ENCODE measurements around the gene SCAPER. TPM values are rescaled to one million over a fixed set of nuclear protein-coding genes. Genes with fewer than 3 reads are reported as not detected.

Gene SCAPER
- total RNA-seq, 1 donor, result 9.1 TPM

- DNase-seq (ENCODE audit: low read depth), result no peak
- no peak for TF ChIP-seq CTCF (IDR thresholded peaks at IDR 0.05; ENCODE audit: insufficient read depth, low read depth, low read length)
Observed at GRCh38 chr15:76667943-76668715, 237.0 kb downstream of the SCAPER start.

GRCh38 chr15:76664895-76665294, 240.2 kb downstream of the SCAPER start:
- no peak for DNase-seq (ENCODE audit: low read depth)
- TF ChIP-seq CTCF (IDR thresholded peaks at IDR 0.05; ENCODE audit: insufficient read depth, low read depth, low read length), result no peak
- H3K4me3 ChIP-seq (ENCODE audit: low read depth, low read length), result no peak overlapping the region

More at GRCh38 chr15:76667943-76668715, 237.0 kb downstream of the SCAPER start:
- H3K4me3 ChIP-seq (ENCODE audit: low read depth, low read length), result no peak overlapping the region

- no peak for TF ChIP-seq CTCF (IDR thresholded peaks at IDR 0.05; ENCODE audit: insufficient read depth, low read depth, low read length)
- no peak for DNase-seq (ENCODE audit: low read depth)
- H3K4me3 ChIP-seq (ENCODE audit: low read depth, low read length), result no peak overlapping the region
Observed at GRCh38 chr15:76664411-76664810, 240.7 kb downstream of the SCAPER start.

- TF ChIP-seq CTCF (IDR thresholded peaks at IDR 0.05; ENCODE audit: insufficient read depth, low read depth, low read length), result no peak
- no peak overlapping the region for H3K4me3 ChIP-seq (ENCODE audit: low read depth, low read length)
- DNase-seq (ENCODE audit: low read depth), result no peak
Observed at GRCh38 chr15:76663529-76663928, 241.6 kb downstream of the SCAPER start.

- H3K4me3 ChIP-seq (ENCODE audit: low read depth, low read length), result no peak overlapping the region
- no peak for DNase-seq (ENCODE audit: low read depth)
- TF ChIP-seq CTCF (IDR thresholded peaks at IDR 0.05; ENCODE audit: insufficient read depth, low read depth, low read length), result no peak
Observed at GRCh38 chr15:76648732-76649444, 256.3 kb downstream of the SCAPER start.

- no peak for DNase-seq (ENCODE audit: low read depth)
- H3K4me3 ChIP-seq (ENCODE audit: low read depth, low read length), result no peak overlapping the region
- no peak for TF ChIP-seq CTCF (IDR thresholded peaks at IDR 0.05; ENCODE audit: insufficient read depth, low read depth, low read length)
Observed at GRCh38 chr15:76647612-76648011, 257.5 kb downstream of the SCAPER start.
